COLO829 (cell line): ENCODE results near the gene EVPLL.
"Not testable (repeated sequence)": the region's sequence is repeated elsewhere in the genome, so short reads cannot be mapped to it uniquely, and the experiment has no call there.

Experiments used
- DNase-seq: peaks from one replicate; pipeline ENCODE4 v3.0.0; 2012; ENCODE audit warnings: low spot score

Gene EVPLL

GRCh38 chr17:18425593-18425992, 48.0 kb downstream of the EVPLL start:
- not testable (repeated sequence) for DNase-seq

GRCh38 chr17:18426639-18427038, 49.1 kb downstream of the EVPLL start:
- DNase-seq = not testable (repeated sequence)

- not testable (repeated sequence) for DNase-seq
These were observed 54.6 kb downstream of the EVPLL start for GRCh38 chr17:18432206-18432605.
